ENCODE measurements around the gene BLNK. TPM values are rescaled to one million over a fixed set of nuclear protein-coding genes. Genes with fewer than 3 reads are reported as not detected.

Gene BLNK
- polyA plus RNA-seq, 1 donor = 1.8 TPM

- DNase-seq (ENCODE audit: low read depth) = no peak
Measured at GRCh38 chr10:96261930-96262329, 9.4 kb downstream of the BLNK start.

GRCh38 chr10:96261132-96261531 is 10.2 kb downstream of the BLNK start:
- DNase-seq (ENCODE audit: low read depth) = no peak

GRCh38 chr10:96260014-96260413 is 11.4 kb downstream of the BLNK start:
- no peak for DNase-seq (ENCODE audit: low read depth)

- DNase-seq (ENCODE audit: low read depth) = no peak
Measured at GRCh38 chr10:96259150-96259549, 12.2 kb downstream of the BLNK start.

GRCh38 chr10:96257944-96258343 is 13.4 kb downstream of the BLNK start:
- no peak for DNase-seq (ENCODE audit: low read depth)

- DNase-seq (ENCODE audit: low read depth) = no peak
Measured at GRCh38 chr10:96255549-96256333, 15.6 kb downstream of the BLNK start.

GRCh38 chr10:96254976-96255375 is 16.4 kb downstream of the BLNK start:
- DNase-seq (ENCODE audit: low read depth) = no peak

- DNase-seq (ENCODE audit: low read depth) = no peak
Measured at GRCh38 chr10:96252730-96253129, 18.6 kb downstream of the BLNK start.

- no peak for DNase-seq (ENCODE audit: low read depth)
Measured at GRCh38 chr10:96250349-96250748, 21.0 kb downstream of the BLNK start.

GRCh38 chr10:96249264-96249663 is 22.1 kb downstream of the BLNK start:
- no peak for DNase-seq (ENCODE audit: low read depth)

GRCh38 chr10:96244354-96244753 is 27.0 kb downstream of the BLNK start:
- no peak for DNase-seq (ENCODE audit: low read depth)

- DNase-seq (ENCODE audit: low read depth) = no peak
Measured at GRCh38 chr10:96243296-96243695, 28.1 kb downstream of the BLNK start.

GRCh38 chr10:96242822-96243221 is 28.5 kb downstream of the BLNK start:
- no peak for DNase-seq (ENCODE audit: low read depth)

GRCh38 chr10:96238646-96239623 is 32.4 kb downstream of the BLNK start:
- DNase-seq (ENCODE audit: low read depth) = no peak

GRCh38 chr10:96236876-96237275 is 34.5 kb downstream of the BLNK start:
- no peak for DNase-seq (ENCODE audit: low read depth)

GRCh38 chr10:96236090-96236478 is 35.3 kb downstream of the BLNK start:
- no peak for DNase-seq (ENCODE audit: low read depth)

GRCh38 chr10:96235326-96236089 is 35.9 kb downstream of the BLNK start:
- DNase-seq (ENCODE audit: low read depth) = no peak

- DNase-seq (ENCODE audit: low read depth) = no peak
Measured at GRCh38 chr10:96233959-96234358, 37.4 kb downstream of the BLNK start.

- DNase-seq (ENCODE audit: low read depth) = no peak
Measured at GRCh38 chr10:96230527-96230926, 40.8 kb downstream of the BLNK start.

GRCh38 chr10:96229568-96230030 is 41.8 kb downstream of the BLNK start:
- peak; percentile 19 for DNase-seq (ENCODE audit: low read depth)

GRCh38 chr10:96228408-96228994 is 42.9 kb downstream of the BLNK start:
- no peak for DNase-seq (ENCODE audit: low read depth)
